Stimulated activated CD8-positive, alpha-beta memory T cell treated with anti-CD3 and anti-CD28 coated beads, Interleukin-4, amount 100 ng/mL, for 1 hour (primary cell): ENCODE results near the gene DTNA.
"Not testable (repeated sequence)": the region's sequence is repeated elsewhere in the genome, so short reads cannot be mapped to it uniquely, and the experiment has no call there.

Source experiments
- DNase-seq, 2 donors: peaks; one replicate each; pipeline ENCODE4 v3.0.0-alpha.2; 2020; ENCODE audit warnings: low read depth in 2 of 2, low spot score in 1 of 2

DTNA gene

GRCh38 chr18:34887881-34888580 lies 177.9 kb downstream of the DTNA start:
- no peak for DNase-seq

GRCh38 chr18:34890486-34891085 lies 180.5 kb downstream of the DTNA start:
- DNase-seq, result no peak

GRCh38 chr18:34892379-34892778 lies 182.3 kb downstream of the DTNA start:
- no peak for DNase-seq

GRCh38 chr18:34893239-34893638 lies 183.1 kb downstream of the DTNA start:
- DNase-seq, result no peak

GRCh38 chr18:34901299-34901698 lies 191.2 kb downstream of the DTNA start:
- no peak for DNase-seq

- no peak for DNase-seq
Observed at GRCh38 chr18:34904994-34905393, 194.9 kb downstream of the DTNA start.

DNA sequence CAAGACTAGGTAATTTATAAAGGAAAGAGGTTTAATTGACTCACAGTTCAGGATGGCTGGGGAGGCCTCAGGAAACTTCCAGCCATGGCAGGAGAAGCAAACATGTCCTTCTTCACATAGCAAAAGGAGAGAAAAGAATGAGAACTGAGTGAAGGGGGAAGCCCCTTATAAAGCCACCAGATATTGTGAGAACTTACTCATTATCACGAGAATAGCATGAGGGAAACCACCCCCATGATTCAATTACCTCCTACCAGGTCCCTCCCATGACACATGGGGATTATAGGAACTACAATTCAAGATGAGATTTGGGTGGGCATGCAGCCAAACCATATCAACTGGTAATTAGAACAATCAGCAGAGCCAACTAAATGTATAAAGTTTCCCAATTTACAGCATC lies 196.9 kb downstream of the DTNA start:
- DNase-seq, result not testable (repeated sequence)

DNA sequence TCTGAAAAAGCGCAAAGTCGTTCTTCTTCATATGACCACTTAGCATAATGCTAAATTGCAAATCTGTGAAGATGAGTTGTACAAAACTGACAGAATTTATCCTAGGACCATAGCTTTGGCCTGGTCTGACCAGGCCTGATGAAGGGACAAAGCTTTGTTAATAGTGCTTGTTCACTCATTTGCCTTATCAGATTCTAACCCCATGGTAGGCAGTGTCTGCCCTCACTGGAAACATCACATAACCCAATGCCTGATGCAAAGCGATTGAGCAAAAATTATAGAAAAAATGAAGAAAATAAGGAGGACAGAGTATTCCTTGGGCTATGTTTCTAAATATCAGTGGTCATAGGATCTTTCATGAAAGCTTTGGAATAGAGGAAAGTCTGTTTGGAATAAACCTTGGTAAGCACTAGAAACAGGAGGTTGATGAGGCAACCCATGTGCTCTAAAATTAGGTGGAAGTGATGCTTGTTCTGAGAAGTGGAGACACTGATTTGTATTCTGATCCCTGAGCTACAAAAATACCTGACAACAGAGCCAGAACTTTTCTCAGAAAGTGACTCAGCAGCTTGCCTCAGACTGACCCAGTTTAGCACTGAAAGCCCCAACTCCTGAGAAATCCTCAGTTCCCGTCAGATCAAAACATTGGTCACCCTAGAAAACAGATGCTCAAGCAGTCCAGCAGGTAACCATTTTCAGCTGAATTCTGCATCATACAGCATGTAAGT lies 199.7 kb downstream of the DTNA start:
- DNase-seq, result no peak

- no peak for DNase-seq
Observed at GRCh38 chr18:34911081-34911480, 201.0 kb downstream of the DTNA start.

DNA sequence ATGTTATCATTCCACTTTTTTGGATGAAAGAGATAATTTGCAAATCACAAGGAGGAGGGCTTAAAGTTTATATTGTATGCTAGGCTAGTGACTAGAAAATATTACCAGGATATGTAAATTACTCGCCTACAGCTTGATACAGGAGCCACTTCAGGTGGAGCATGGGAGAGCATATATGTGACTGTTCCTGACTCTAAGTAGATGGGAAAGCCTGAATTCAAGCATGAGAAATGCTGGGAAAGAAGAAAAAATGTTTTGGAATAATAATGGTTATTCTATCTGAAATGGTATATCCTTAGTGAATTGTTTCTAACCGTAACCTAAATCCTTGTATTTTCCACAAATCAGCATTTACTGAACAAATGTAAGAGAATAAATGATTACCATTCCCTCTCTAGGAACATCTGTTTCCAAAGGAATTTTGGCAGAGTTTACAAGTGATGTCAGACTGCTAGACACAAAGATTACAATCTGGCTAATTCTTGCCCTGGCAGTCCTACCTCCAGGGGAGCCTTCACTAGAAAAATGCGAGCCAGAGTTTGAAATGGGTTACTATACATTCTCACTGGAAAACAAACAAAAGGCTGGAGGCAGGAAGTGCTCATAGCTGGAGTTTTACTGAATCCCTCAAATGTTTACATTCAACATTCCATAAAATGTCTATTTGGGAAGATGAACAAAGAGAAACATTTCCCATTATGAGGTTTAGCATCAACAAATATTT lies 201.7 kb downstream of the DTNA start:
- DNase-seq, result no peak

DNA sequence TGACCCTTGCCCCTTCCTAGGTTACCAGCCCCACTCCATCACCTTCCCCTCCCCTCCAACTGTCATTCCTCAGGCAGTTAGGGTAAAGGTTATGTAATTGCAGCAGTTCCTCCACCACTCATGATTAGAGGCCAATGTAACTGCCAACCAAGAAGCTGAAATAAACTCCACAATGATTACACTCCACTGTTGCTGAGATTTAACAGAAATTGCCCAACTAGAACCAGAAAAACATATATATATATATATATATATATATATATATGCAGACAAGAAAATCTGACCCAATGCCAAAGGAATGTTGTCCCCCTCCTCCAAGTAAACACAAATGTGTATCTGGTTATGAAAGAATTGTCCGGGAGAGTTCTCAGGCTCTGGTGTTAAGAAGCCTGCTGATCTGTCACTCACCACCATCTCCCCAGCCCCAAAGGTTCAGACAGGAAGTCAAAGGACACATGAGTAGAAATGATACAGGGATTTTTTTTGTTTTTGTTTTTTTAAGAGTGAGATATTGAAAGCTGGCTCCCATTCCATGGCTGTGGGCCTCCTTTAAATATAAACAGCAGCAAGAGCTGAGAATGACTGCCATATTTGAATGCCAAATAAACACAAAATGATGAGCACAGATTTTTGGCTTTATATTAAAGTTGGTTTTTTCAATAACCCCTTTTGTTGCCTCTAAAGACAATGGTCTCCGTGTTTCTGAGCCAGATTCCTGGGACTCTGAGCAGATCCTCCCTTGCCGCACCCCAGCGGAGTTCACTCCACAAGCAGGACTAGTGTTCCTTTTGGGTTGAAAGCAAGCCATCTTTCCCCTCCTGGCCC lies 204.0 kb downstream of the DTNA start:
- DNase-seq, result no peak

- no peak for DNase-seq
Observed at GRCh38 chr18:34915046-34915445, 204.9 kb downstream of the DTNA start.

- DNase-seq, result not testable (repeated sequence)
Observed at GRCh38 chr18:34916539-34916938, 206.4 kb downstream of the DTNA start.

- no peak for DNase-seq
Observed at GRCh38 chr18:34918856-34919255, 208.8 kb downstream of the DTNA start.

DNA sequence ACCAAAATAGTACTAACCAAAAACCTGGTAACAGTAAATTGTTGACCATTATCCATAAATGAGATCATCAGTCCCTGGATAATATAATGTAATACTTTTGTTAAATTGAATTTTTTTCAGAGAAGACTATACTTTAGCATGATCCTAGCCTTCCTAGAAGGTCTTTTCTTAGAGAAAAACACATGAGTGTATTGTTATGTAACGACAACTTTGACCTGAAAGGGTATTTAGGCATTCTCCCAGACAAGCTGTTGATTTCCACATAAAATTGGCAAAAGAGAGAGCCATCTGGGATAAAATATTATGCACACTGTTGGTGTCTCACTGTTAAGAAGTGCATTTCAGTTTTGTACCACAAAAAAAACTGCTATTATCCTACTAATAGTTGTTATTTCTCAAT lies 211.1 kb downstream of the DTNA start:
- no peak for DNase-seq

DNA sequence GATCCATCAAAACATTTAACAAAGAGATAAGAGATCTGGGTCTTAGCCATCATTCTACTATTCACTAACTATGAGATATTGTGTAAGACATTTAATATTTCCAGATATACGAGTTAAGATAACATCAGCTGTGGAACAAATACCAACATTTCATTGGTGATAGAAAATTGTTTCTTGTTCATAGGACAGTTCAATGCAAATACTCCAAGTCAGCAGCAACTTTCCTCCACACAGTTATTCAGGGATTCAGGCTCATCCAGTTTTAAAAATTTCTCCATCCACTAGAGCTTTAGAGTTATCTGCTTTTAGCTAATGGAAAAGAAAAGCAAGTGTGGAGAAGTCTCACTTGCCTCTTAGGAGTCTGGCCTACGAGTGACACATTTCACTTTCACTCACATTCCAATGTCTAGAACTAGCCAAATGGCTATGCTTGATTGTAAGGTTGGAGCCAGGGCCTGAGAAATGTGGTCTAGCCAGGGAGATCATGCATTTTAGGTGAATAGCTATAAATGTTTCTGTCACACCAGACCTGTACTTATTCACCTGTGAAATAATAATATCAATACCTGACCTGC lies 211.8 kb downstream of the DTNA start:
- DNase-seq, result no peak

DNA sequence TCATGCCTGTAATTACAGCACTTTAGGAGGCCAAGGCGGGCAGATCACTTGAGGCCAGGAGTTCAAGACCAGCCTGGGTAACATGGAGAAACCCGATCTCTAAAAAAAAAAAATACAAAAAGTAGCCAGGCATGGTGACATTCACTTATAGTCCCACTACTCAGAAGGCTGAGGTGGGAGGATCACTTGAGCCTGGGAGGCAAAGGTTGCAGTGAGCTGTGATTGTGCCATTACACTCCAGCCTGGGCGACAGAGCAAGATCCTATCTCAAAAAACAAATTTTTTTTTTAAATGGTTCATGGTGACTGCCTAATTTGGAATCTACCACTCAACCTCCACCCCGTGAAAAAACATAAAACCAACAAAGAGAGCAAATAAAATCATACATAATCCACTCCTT lies 212.5 kb downstream of the DTNA start:
- not testable (repeated sequence) for DNase-seq

GRCh38 chr18:34923911-34924310 lies 213.8 kb downstream of the DTNA start:
- DNase-seq, result no peak

DNA sequence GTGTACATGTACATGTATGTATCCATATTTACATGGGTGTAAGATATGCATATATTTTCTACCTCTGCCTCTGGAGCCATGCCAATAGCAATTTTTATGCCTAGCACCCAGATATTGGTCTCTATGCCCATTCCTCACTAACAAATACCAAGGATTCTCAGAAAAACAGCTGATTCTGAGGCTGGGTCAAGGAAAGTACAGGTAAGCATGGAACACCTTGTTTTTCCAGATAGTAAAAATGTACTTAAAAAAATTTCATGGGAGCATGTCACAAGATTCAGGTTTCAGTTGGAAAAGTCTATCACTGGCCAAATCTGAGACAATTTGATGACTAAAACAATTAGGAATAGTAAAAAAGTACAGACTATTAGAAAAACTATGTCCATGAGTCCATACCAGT lies 216.6 kb downstream of the DTNA start:
- DNase-seq, result no peak

DNA sequence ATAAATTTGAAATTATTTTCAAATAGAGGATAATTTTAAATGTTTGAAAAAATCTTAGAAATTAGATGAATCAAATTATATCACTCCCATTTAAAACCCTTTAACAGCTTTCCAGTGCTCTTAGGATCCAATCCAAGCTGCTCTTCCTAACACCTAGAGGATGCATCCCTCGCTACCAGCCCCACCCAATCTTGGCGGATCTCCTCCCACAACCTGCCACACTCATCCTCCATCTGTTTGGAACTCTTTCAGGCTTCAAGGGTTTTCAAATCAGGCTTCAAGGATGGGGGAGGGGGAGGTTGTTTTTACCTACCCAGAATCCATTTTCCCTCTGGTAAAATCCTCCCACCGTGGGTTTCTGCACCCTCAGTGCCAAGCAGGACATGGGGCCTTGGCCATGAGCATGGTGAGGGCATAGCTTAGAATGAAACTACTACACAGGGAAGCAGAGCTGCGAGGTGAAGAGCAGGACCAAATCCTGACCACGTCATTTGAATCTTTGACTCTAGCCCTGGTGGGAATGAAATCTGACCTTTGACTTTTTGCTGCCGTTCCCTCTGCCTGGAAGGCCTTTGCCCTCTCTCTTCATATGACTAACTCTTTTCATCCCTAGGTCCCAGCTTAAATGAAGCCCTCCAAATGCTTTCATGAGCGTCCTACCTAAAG lies 218.1 kb downstream of the DTNA start:
- DNase-seq, result no peak
